Stimulated activated CD8-positive, alpha-beta memory T cell treated with anti-CD3 and anti-CD28 coated beads, Interleukin-12 subunit alpha, Interleukin-12 subunit beta, amount 100 ng/mL, for 1 hour (primary cell): ENCODE measurements around the gene IRX5.

Experiments used
- DNase-seq: peaks from one replicate; pipeline ENCODE4 v3.0.0-alpha.2; 2020; ENCODE audit warnings: low read depth

IRX5 gene

GRCh38 chr16:54931120-54932014 lies 702 bp downstream of the IRX5 start:
- DNase-seq, result no peak

- no peak for DNase-seq
These were observed 1.5 kb downstream of the IRX5 start for GRCh38 chr16:54932021-54932660.

- no peak for DNase-seq
These were observed 2.1 kb downstream of the IRX5 start for GRCh38 chr16:54932737-54933254.

DNA sequence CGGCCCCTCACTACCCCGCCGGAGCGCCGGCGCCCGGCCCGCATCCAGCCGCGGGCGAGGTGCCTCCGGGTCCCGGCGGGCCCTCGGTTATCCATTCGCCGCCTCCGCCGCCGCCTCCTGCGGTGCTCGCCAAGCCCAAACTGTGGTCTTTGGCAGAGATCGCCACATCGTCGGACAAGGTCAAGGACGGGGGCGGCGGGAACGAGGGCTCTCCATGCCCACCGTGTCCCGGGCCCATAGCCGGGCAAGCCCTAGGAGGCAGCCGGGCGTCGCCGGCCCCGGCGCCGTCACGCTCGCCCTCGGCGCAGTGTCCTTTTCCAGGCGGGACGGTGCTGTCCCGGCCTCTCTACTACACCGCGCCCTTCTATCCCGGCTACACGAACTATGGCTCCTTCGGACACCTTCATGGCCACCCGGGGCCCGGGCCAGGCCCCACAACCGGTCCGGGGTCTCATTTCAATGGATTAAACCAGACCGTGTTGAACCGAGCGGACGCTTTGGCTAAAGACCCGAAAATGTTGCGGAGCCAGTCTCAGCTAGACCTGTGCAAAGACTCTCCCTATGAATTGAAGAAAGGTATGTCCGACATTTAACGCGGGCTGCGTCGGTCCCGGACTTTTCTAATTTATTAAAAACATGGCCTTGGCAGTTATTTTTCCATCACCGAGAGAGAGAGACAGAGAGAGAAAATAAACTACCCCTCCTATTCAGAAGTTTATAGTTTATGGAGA lies 2.8 kb downstream of the IRX5 start:
- no peak for DNase-seq

GRCh38 chr16:54934481-54935265 lies 4.0 kb downstream of the IRX5 start:
- no peak for DNase-seq

- no peak for DNase-seq
These were observed 4.8 kb downstream of the IRX5 start for GRCh38 chr16:54935266-54935968.

DNA sequence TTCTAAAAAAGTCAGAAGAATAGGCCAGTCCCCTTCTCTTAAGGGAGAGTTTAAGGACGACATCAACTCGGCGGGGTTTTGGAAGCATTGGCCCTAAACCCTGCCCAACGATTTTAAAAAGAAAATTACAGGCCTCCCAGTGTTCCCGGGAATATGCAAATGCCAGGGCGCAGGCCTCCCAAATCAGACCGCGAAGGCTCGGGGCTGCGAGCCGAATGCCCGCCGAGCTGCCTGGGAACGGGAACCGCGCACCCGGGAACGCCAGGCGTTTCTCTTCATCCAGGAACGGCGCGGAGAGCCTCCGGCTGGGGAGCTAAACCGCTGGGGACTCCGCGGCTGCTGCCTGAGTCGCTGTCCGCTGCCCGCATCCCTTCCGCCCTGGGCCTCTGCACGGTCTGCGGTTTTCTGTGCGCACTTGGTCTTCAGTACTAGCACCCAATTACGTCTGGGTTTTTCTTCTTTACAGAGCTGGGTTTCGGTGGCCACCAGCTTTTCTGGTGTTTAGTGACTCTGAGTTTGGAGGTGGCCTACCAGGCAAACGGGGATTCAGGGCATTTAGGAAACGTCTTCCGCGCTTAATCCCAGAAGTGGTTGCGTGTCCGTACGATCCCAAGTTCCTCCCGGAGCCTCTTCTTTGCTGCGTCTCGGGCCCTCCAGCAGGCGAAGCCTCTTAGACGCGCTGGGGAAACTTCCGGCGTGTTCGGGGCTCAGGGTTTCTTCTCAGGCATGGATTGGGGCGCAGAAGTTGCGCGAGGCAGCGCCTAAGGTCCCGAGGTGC lies 5.7 kb downstream of the IRX5 start:
- DNase-seq, result no peak

GRCh38 chr16:54936979-54937670 lies 6.5 kb downstream of the IRX5 start:
- no peak for DNase-seq

DNA sequence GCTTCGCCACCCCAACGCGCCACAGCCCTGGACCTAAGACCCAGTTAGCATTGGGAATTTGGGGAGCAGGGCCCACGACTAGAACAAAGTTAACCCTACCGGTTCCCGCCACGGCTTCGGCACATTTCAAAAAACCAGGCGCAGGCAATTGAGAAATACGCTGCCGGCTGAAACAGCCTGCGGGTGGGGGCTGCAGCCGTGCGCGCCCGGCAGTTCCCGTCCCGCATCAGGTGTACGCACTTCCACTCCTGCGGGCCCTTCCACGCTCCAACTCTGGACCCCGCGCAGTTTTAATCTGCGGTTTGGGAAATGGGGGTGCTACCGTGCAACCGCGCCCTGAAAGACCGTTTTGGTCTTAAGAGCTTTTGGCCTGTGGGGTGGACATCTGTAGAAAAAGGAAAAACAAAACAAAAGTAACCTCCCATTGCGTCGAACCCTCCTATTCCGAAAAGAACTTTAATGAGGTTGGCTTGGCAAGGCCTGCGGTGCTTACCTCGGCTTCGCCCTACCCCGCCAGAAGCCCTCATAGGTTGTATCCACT lies 7.1 kb downstream of the IRX5 start:
- no peak for DNase-seq

DNA sequence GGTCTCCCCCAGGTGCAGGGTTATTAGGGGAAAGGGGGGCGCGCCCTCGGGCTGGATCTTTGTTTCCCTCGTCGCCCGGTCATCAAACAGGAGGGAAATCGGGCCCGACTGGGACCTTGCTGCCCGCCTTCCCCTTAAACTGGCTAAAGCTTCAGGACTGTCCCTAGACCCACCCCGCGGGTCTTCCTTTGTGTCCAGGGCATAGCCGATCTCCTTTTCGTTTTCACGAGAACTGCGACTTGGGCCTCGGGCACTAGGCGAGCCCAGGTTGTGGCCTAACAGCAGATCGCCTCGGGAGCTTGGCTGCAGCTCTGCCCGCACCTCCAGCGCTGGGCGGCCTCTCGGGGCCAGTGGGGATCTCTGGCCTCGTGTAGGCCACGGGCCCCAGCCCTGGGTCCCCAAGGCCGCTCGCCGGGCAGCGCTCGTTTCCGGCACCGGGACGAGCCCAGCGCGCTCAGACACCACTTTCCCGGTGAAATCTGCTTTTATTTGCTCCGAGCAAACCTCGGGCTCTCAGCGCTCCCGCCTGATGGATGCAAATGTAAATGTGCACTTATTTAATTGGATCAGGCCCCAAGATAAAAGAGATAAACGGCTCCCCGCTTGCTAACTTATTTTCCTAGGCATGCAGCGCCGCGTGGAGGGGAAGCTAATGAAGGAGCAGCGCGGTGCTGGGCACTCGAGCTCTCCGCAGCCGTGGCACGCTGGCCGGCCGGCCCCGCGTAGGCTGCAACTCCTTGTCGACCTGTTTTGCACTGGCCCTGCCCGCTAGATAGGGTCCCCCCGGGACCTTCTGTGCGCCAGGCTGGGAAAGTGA lies 7.8 kb downstream of the IRX5 start:
- no peak for DNase-seq

DNA sequence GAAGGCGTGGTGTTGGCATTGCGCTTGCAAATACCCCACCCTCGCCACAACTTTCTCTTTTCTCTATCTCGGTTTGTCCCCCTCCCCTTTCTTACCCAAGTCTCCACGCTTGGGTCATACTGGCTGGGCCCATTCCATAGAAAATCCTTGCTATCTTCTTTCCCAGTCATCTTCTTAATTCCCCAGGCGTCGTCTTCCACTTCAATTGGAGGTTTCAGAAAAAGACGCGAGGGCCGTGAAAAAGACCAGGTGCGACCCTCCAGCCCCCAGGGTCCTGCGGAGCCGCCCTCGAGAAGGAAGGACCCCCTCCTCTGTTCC lies 8.3 kb downstream of the IRX5 start:
- DNase-seq, result no peak

DNA sequence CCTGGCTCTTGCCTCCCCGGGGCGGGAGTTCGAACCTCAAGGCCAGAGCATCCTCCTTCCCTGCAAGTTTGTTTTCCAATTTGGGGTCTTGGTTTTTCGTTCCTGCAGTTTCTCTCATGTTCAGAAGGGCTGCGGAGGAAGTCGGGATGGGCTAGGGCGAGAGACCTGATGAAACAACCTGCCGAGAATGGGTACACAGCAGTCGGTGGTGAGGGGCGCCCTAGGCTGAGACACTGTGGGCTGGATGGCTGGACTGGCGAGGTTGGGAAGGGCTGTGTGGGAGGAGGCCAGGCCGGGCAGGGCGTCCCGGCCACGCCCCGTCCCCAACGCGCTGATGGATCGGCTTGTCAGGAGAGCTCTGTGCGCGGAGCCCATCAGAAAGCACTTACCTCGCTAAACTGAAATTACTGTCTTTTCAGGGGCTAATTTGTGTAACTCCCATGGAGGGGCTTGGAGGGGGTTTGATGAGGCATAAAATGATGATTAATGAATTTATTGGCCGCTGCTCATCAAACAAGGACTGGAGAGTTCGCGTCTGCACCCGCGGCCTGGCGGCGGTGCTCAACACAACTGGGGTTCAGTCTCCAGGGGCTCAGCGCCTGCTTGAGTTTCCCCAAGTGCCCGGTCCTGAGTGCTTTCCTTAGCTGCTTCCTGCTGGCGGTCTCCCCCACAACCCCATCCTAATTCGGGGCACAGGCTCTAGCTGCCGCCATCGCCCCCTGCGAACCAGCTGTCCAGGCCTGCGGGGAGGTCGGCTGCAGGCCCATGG lies 9.0 kb downstream of the IRX5 start:
- DNase-seq, result no peak

GRCh38 chr16:54940279-54940604 lies 9.6 kb downstream of the IRX5 start:
- no peak for DNase-seq

- DNase-seq, result no peak
These were observed 11.8 kb downstream of the IRX5 start for GRCh38 chr16:54942353-54942943.

- DNase-seq, result no peak
These were observed 13.3 kb downstream of the IRX5 start for GRCh38 chr16:54944002-54944401.

DNA sequence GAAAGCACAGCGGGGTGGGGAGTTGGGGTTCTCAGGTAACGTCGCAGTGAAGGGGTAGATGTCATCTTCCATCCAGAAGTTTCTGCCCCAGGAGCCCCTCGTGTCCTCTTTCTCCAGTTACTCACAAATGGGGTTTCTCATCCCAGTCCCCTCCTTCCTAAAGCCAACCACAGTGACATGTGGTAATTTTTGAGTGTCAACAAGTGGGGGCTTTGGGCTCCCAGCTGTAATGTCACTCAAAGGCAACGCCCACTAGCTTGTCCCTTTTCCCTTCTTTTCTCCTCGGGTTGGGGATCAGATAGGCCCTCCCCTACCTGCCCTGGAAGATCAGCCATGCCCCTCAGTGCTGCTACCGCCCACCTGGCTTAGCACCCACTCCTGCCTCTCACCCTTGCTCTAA lies 14.4 kb downstream of the IRX5 start:
- DNase-seq, result no peak

DNA sequence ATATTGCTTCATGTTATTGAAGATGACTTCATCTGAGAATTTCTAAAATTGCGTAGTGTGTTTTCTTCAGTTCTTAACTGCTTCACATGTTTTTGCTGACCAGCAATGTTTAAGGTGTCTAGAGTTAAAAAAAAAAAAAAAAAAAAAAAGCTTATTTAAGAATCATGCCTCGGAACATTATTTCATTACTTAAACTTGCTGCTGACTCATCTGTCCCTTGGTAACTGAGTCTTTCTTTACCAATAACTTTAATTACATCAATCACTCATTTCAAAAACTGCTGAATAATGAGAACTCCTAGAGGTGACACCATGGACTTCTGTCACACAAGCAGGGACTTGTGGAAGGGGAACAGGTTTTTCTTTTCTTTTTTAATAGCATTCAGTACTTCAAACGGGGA lies 16.2 kb downstream of the IRX5 start:
- no peak for DNase-seq

DNA sequence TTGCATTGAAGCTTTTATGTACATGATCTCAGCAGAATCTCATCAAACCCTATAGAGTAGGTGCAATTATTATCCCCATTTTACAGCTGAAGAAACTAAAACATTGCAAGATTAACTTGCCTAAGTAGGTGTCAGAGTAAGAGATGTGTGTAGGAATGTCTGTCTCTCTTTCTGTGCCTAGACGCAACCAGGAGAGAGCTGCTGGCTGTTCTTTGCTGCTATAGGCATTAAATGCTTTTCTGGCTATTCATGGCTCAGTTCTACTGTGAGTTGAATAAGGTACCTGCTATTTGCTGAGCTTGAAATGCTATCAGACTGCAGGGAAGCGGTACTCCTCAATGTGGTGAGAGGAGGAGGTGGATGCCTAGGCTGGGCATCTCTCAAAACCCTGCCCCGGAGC lies 17.0 kb downstream of the IRX5 start:
- DNase-seq, result no peak
